ENCODE data around the gene IL10RA. TPM values are rescaled to one million over a fixed set of nuclear protein-coding genes. Genes with fewer than 3 reads are reported as not detected.

IL10RA gene
- total and polyA plus RNA-seq, 2 of the 4 experiments (the other 2 are of a cell fraction), result 0.12 TPM; not detected in 1

GRCh38 chr11:118005224-118006152 is 19.3 kb downstream of the IL10RA start:
- intact Hi-C loops (cut with micrococcal nuclease), result no loop called here
- Histone ChIP-seq H3K9me3 (ENCODE audit: control insufficient read depth, insufficient read depth, low read length) (no peaks in the 10 kb centered on the region), H2BK5ac (ENCODE audit: low read depth, low read length, poor library complexity, severe bottlenecking) (no peak overlapping the region), H3K9ac (ENCODE audit: low read depth, low read length) (no peak overlapping the region), H2BK120ac (ENCODE audit: low read depth, low read length) (no peak overlapping the region), H3K79me1 (ENCODE audit: low read depth in 1 of 2, low read length in 2 of 2) (no peaks in the 10 kb centered on the region), H3K36me3 (ENCODE audit: control insufficient read depth, insufficient read depth, low read length) (no peaks in the 10 kb centered on the region), H3K27me3 (ENCODE audit: control insufficient read depth, insufficient read depth, low read length) (no peaks in the 10 kb centered on the region), H3K56ac (ENCODE audit: extremely low read depth, insufficient read depth, low read length) (no peak overlapping the region), H2AK5ac (ENCODE audit: low read depth, low read length) (no peak overlapping the region), H3K9me1 (ENCODE audit: insufficient read depth, low read length) (no peaks in the 10 kb centered on the region), H3K4me3 (ENCODE audit: insufficient read depth, low read depth, low read length) (no peak overlapping the region), H3K18ac (ENCODE audit: low read depth, low read length) (no peak overlapping the region), H4K5ac (ENCODE audit: low read depth, low read length) (no peak overlapping the region), H3K4me1 (ENCODE audit: control insufficient read depth, insufficient read depth, low read length) (no peaks in the 10 kb centered on the region), H2AK9ac (replicated peaks; ENCODE audit: low read depth, low read length, poor library complexity) (no peak overlapping the region), H4K20me1 (ENCODE audit: insufficient read depth, low read length) (no peaks in the 10 kb centered on the region), H3K4ac (ENCODE audit: low read depth, low read length) (no peak overlapping the region), H3K27ac (ENCODE audit: insufficient read depth, low read length) (no peak overlapping the region), H3K14ac (replicated peaks; ENCODE audit: low read depth, low read length) (no peak overlapping the region), H4K91ac (ENCODE audit: insufficient read depth, low read depth, low read length) (no peak overlapping the region), H4K8ac (ENCODE audit: low read depth in 2 of 2, low read length in 2 of 2) (no peak overlapping the region), H2AFZ (replicated peaks; ENCODE audit: low read length, poor library complexity) (no peak overlapping the region), H2BK15ac (ENCODE audit: low read depth, low read length) (no peak overlapping the region), H2BK20ac (ENCODE audit: low read depth, low read length) (no peak overlapping the region), H3K4me2 (ENCODE audit: low read depth, low read length) (no peak overlapping the region), H3K23ac (ENCODE audit: low read depth, low read length) (no peak overlapping the region)
- ChIA-PET CTCF (interaction anchor here (1.0 kb wide), 1 partner anchor 48 kb away, joined by 3 read pairs; no protein-coding TSS in a partner anchor), POLR2A (ENCODE audit: unreplicated experiment) (no interaction called here)
- dilution Hi-C loops (cut with HindIII; ENCODE audit: low sequenced_read_pairs, unreplicated experiment), result no loop called here
- in situ Hi-C loops (cut with MboI; ENCODE audit: low sequenced_read_pairs), result no loop called here
- DNase-seq, result no peak
- no peak for ATAC-seq (ENCODE audit: low read depth)
- 73% methylated on average over 4 of the region's 12 CpGs; no CpG with 5 or more reads in 1 of the 2 experiments for WGBS, 2 experiments (ENCODE audit: extremely low coverage in 2 of 2, insufficient read length in 1 of 2)
- TF ChIP-seq, protein P1, sequence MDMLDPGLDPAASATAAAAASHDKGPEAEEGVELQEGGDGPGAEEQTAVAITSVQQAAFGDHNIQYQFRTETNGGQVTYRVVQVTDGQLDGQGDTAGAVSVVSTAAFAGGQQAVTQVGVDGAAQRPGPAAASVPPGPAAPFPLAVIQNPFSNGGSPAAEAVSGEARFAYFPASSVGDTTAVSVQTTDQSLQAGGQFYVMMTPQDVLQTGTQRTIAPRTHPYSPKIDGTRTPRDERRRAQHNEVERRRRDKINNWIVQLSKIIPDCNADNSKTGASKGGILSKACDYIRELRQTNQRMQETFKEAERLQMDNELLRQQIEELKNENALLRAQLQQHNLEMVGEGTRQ (IDR thresholded peaks at IDR 0.05; ENCODE audit: low read depth, low read length), result no peak
- TF ChIP-seq BHLHE40 (IDR thresholded peaks at IDR 0.05; ENCODE audit: low read depth, low read length), result no peak
- no peak for TF ChIP-seq FOS (IDR thresholded peaks at IDR 0.05; ENCODE audit: low read depth, low read length)
- no peak for TF ChIP-seq ELK1 (IDR thresholded peaks at IDR 0.05; ENCODE audit: borderline replicate concordance, low read depth, low read length)
- no TSS peak for BruUV-seq (replicated peaks)
